ENCODE data around the gene POLD3. TPM values are rescaled to one million over a fixed set of nuclear protein-coding genes. Genes with fewer than 3 reads are reported as not detected.

POLD3 gene
- total RNA-seq, 1 donor from 2014 or later = 12.8 TPM

DNA sequence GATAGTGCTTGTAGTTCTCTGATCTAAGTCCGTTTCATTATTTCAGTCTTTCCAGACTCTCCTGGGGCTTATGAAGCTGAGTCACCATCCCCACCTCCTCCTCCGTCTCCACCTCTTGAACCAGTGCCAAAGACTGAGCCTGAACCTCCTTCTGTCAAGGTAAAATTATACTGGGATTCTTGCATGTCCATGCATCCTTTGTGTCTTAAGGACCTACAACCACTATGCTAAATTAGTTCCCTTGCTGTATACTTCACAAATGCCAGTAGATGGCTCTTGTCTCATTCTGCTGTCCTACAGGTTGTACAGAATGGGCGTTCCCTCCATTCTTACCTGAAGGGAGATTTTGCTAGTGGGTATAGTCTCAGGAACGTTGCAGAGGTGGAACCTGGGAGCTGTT is 42.2 kb downstream of the POLD3 start:
- no peak overlapping the region for H3K27ac Mint-ChIP-seq (ENCODE audit: unreplicated experiment)
- DNase-seq (ENCODE audit: extremely low spot score, unreplicated experiment) = no peak

DNA sequence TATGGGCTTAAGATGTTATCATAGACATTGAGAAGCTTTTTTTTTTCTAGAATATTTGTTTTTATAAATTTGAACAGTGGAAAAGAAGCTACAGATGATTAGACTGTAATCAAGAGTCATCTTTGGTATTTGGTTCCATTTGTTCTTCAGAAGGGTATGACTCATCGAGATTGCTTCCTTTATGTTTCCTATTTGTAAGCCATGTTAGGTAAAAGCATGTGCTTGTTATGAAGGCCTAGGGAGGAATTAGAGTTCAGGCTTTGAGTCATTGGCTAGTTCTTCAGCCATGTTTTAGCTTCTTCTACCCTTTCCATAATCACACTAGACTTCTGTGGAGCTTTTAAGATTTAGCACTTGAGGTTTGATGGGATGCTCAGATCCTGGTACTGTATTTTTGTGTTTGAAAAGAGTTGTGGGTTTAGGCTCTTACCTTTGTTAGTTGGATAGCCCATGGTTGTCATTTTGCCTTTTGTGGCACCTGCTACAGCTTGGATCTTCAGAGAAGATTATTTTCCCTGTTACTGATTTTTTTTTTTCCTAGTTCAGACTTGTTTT is 44.3 kb downstream of the POLD3 start:
- Mint-ChIP-seq H3K36me3 (ENCODE audit: unreplicated experiment) (peaks cover 22% of the 10 kb centered on the region), H3K9me3 (ENCODE audit: unreplicated experiment) (no peaks in the 10 kb centered on the region), H3K27me3 (ENCODE audit: unreplicated experiment) (no peaks in the 10 kb centered on the region), H3K4me3 (ENCODE audit: unreplicated experiment) (no peak overlapping the region), H3K27ac (ENCODE audit: unreplicated experiment) (no peak overlapping the region), H3K4me1 (ENCODE audit: unreplicated experiment) (peaks cover 20% of the 10 kb centered on the region)
- DNase-seq (ENCODE audit: extremely low spot score, unreplicated experiment) = no peak
- TF ChIP-seq, protein P1, sequence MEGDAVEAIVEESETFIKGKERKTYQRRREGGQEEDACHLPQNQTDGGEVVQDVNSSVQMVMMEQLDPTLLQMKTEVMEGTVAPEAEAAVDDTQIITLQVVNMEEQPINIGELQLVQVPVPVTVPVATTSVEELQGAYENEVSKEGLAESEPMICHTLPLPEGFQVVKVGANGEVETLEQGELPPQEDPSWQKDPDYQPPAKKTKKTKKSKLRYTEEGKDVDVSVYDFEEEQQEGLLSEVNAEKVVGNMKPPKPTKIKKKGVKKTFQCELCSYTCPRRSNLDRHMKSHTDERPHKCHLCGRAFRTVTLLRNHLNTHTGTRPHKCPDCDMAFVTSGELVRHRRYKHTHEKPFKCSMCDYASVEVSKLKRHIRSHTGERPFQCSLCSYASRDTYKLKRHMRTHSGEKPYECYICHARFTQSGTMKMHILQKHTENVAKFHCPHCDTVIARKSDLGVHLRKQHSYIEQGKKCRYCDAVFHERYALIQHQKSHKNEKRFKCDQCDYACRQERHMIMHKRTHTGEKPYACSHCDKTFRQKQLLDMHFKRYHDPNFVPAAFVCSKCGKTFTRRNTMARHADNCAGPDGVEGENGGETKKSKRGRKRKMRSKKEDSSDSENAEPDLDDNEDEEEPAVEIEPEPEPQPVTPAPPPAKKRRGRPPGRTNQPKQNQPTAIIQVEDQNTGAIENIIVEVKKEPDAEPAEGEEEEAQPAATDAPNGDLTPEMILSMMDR (IDR thresholded peaks at IDR 0.05) = no peak

More for the DNA sequence above, 42.2 kb downstream of the POLD3 start:
- TF ChIP-seq, protein P1 (IDR thresholded peaks at IDR 0.05) = peak; percentile 37
- Mint-ChIP-seq H3K27me3 (ENCODE audit: unreplicated experiment) (no peaks in the 10 kb centered on the region), H3K36me3 (ENCODE audit: unreplicated experiment) (peaks cover 11% of the 10 kb centered on the region), H3K4me1 (ENCODE audit: unreplicated experiment) (peaks cover 20% of the 10 kb centered on the region), H3K4me3 (ENCODE audit: unreplicated experiment) (no peak overlapping the region), H3K9me3 (ENCODE audit: unreplicated experiment) (no peaks in the 10 kb centered on the region)

DNA sequence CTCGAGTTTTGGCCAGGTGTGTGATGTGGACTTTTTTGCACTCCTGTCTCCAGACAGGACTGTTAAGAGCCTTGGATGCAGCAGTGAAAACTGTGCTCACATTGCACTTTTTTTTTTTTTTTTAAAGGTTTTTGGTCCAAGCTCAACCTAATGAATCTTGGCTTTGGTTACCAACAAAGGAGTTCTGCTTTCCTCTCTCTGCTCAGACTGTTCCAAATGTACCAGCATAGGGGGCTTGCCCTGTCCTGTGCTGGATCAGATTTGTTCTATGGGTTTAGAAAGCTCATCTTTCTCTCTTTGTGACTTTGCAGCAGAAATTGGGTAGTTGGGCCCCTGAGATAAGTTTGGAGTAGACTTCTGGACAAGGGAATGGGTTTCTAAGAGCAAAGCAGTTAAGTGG is 45.3 kb downstream of the POLD3 start:
- Mint-ChIP-seq H3K9me3 (ENCODE audit: unreplicated experiment) (no peaks in the 10 kb centered on the region), H3K36me3 (ENCODE audit: unreplicated experiment) (peaks cover 25% of the 10 kb centered on the region), H3K4me1 (ENCODE audit: unreplicated experiment) (peaks cover 15% of the 10 kb centered on the region), H3K4me3 (ENCODE audit: unreplicated experiment) (no peak overlapping the region), H3K27me3 (ENCODE audit: unreplicated experiment) (no peaks in the 10 kb centered on the region), H3K27ac (ENCODE audit: unreplicated experiment) (no peak overlapping the region)
- no peak for DNase-seq (ENCODE audit: extremely low spot score, unreplicated experiment)
- TF ChIP-seq, protein P1 (IDR thresholded peaks at IDR 0.05) = no peak

DNA sequence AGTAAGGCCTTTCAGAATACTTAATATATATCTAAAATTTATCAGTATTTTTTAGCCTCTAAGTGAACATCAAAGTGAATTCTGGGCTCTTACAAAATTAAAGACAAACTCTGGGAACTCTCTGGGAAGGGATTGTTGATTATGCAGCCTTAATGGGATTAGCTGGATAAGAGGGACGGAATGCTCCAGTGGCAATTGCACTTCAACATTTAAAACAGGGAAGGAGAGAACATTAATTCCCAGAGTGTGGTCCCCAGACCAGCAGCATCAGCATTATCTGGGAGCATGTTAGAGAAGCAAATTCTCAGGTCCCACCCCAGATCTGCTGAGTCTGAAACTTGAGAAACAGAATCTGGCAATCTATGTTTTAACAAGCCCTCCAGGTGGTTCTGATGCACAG is 46.5 kb downstream of the POLD3 start:
- Mint-ChIP-seq H3K9me3 (ENCODE audit: unreplicated experiment) (no peaks in the 10 kb centered on the region), H3K4me1 (ENCODE audit: unreplicated experiment) (peaks cover 6% of the 10 kb centered on the region), H3K36me3 (ENCODE audit: unreplicated experiment) (peaks cover 25% of the 10 kb centered on the region), H3K4me3 (ENCODE audit: unreplicated experiment) (no peak overlapping the region), H3K27me3 (ENCODE audit: unreplicated experiment) (no peaks in the 10 kb centered on the region), H3K27ac (ENCODE audit: unreplicated experiment) (no peak overlapping the region)
- DNase-seq (ENCODE audit: extremely low spot score, unreplicated experiment) = no peak
- TF ChIP-seq, protein P1 (IDR thresholded peaks at IDR 0.05) = no peak

DNA sequence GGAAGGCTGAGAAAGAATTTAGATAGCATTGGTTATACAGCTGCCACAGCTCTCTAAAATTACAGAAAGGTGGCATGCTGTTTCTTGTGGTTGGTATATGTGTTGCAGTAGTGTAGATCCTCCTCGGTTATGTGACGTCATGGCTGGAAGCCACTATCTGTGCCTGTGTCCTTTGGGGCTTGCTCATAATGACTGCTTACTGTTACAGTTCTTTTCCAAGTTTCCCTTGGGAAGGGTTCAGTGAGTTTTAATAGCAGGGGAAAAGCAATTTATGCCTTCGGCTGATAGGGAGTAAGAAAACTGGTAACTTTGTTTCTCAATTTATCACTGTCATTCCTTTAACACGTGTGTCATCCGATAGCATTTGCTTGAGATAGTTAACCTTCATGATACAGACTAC is 47.2 kb downstream of the POLD3 start:
- Mint-ChIP-seq H3K9me3 (ENCODE audit: unreplicated experiment) (no peaks in the 10 kb centered on the region), H3K36me3 (ENCODE audit: unreplicated experiment) (peaks cover 25% of the 10 kb centered on the region), H3K4me1 (ENCODE audit: unreplicated experiment) (peaks cover 2% of the 10 kb centered on the region), H3K4me3 (ENCODE audit: unreplicated experiment) (no peak overlapping the region), H3K27ac (ENCODE audit: unreplicated experiment) (no peak overlapping the region), H3K27me3 (ENCODE audit: unreplicated experiment) (no peaks in the 10 kb centered on the region)
- no peak for DNase-seq (ENCODE audit: extremely low spot score, unreplicated experiment)
- TF ChIP-seq, protein P1 (IDR thresholded peaks at IDR 0.05) = no peak

Data from osteocyte (in vitro differentiated cells).